Endodermal cell (in vitro differentiated cells): Measurements from ENCODE around the gene TNRC18. TPM values are rescaled to one million over a fixed set of nuclear protein-coding genes. Genes with fewer than 3 reads are reported as not detected.

Experiments
- DNase-seq: peaks from one replicate; pipeline ENCODE4 v3.0.0-alpha.2; 2017
- H3K27ac ChIP-seq: 2 replicates; pipeline ENCODE4 v1.5.1; 2013; ENCODE audit warnings: mild to moderate bottlenecking, low read depth, low read length, moderate library complexity
- H3K27me3 ChIP-seq: 2 replicates; pipeline ENCODE4 v1.6.1; 2013; ENCODE audit warnings: mild to moderate bottlenecking, low read length, moderate library complexity; ENCODE audit not compliant: insufficient read depth, control insufficient read depth, poor library complexity, severe bottlenecking
- H3K36me3 ChIP-seq: 2 replicates; pipeline ENCODE4 v1.7.0; 2013; ENCODE audit warnings: mild to moderate bottlenecking, low read length, moderate library complexity; ENCODE audit not compliant: control insufficient read depth, insufficient read depth
- H3K4me1 ChIP-seq: one replicate; pipeline ENCODE4 v1.7.0; 2013; ENCODE audit warnings: low read length; ENCODE audit not compliant: control insufficient read depth, insufficient read depth
- H3K4me3 ChIP-seq: 2 replicates; pipeline ENCODE4 v1.5.1; 2013; ENCODE audit warnings: mild to moderate bottlenecking, low read length, moderate library complexity
- H3K9ac ChIP-seq: 2 replicates; pipeline ENCODE4 v1.6.1; 2013; ENCODE audit warnings: mild to moderate bottlenecking, low read length, moderate library complexity; ENCODE audit not compliant: poor library complexity, severe bottlenecking; ENCODE audit errors: extremely low read depth
- H3K9me3 ChIP-seq: 2 replicates; pipeline ENCODE4 v1.6.1; 2013; ENCODE audit warnings: mild to moderate bottlenecking, low read length, moderate library complexity; ENCODE audit not compliant: control insufficient read depth
- H3K27ac Mint-ChIP-seq: 2 replicates; pipeline ENCODE4 v1.8.0; 2020; ENCODE audit warnings: mixed read lengths
- H3K27me3 Mint-ChIP-seq: 2 replicates; pipeline ENCODE4 v1.8.0; 2021; ENCODE audit warnings: mild to moderate bottlenecking, mixed read lengths; ENCODE audit not compliant: insufficient read depth
- H3K36me3 Mint-ChIP-seq: 2 replicates; pipeline ENCODE4 v1.8.0; 2020; ENCODE audit warnings: low read depth, mixed read lengths
- H3K4me1 Mint-ChIP-seq: 2 replicates; pipeline ENCODE4 v1.8.0; 2020; ENCODE audit warnings: mixed read lengths
- H3K4me3 Mint-ChIP-seq: 2 replicates; pipeline ENCODE4 v1.8.0; 2020; ENCODE audit warnings: mild to moderate bottlenecking, moderate library complexity, mixed read lengths
- H3K9me3 Mint-ChIP-seq: 2 replicates; pipeline ENCODE4 v1.8.0; 2020; ENCODE audit warnings: mild to moderate bottlenecking, mixed read lengths
- WGBS, 2 experiments: methylation state at CpG; one replicate each; pipeline versions ENCODE4 v1.1.5 to v1.1.7; 2013; ENCODE audit warnings: missing lambda C conversion rate in 2 of 2, mixed read lengths in 1 of 2; ENCODE audit not compliant: insufficient coverage in 1 of 2, insufficient read length in 1 of 2; 5-methylcytosine and 5-hydroxymethylcytosine counted together
- total RNA-seq, 2 donors: library from RNA; stranded (reverse); fragmentation: NEBNext Ultra II Directional in 1 of 2; extraction: Animal tissue kit (Norgen Biotek cat#: 25700) in 1 of 2; gene quantifications; 2 replicates in 1 of 2; 3 replicates in 1 of 2; pipeline ENCODE4 v1.2.1, GENCODE V29; 2021
- TF ChIP-seq, protein P1 (sequence below): fragments of 200-600 bp; sonication (generic); conservative IDR thresholded peaks from 2 replicates; pipeline ENCODE4 v1.5.0; 2021; ENCODE audit warnings: antibody characterized with exemption, mild to moderate bottlenecking

Gene TNRC18
- total RNA-seq, 2 donors from 2014 or later = 103 to 136 TPM

DNA sequence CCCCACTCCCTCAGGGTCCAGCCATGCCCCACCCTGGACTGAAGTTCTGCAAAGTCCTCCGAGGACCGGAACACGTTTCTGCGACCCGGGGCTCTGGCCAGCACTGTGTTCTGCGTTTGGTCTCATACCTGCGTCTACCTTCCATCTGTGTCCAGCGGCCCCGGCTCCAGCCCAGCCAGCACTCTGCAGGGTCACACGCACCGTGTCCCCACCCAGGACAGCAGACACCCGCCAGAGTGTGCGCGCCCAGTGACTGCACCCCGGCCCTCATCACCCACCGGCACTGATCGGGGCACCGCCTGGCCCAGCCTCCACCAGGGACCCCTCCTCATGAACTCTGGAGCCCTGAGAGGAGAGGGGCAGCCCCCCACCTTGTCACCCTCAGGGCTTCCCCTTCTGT lies 120.6 kb downstream of the TNRC18 start:
- Histone ChIP-seq H3K9me3 (no peaks in the 10 kb centered on the region), H3K27ac (peak overlapping the region; percentile 38), H3K27me3 (no peaks in the 10 kb centered on the region), H3K36me3 (peaks cover 13% of the 10 kb centered on the region), H3K4me1 (no peaks in the 10 kb centered on the region), H3K4me3 (no peak overlapping the region), H3K9ac (no peak overlapping the region)
- Mint-ChIP-seq H3K27ac (no peak overlapping the region), H3K27me3 (peaks cover 5% of the 10 kb centered on the region), H3K4me1 (no peaks in the 10 kb centered on the region), H3K36me3 (peaks cover 27% of the 10 kb centered on the region), H3K9me3 (no peaks in the 10 kb centered on the region), H3K4me3 (no peak overlapping the region)
- DNase-seq = no peak
- 85 to 94% methylated on average over 10 to 18 of the region's 18 CpGs for WGBS, 2 experiments
- TF ChIP-seq, protein P1, sequence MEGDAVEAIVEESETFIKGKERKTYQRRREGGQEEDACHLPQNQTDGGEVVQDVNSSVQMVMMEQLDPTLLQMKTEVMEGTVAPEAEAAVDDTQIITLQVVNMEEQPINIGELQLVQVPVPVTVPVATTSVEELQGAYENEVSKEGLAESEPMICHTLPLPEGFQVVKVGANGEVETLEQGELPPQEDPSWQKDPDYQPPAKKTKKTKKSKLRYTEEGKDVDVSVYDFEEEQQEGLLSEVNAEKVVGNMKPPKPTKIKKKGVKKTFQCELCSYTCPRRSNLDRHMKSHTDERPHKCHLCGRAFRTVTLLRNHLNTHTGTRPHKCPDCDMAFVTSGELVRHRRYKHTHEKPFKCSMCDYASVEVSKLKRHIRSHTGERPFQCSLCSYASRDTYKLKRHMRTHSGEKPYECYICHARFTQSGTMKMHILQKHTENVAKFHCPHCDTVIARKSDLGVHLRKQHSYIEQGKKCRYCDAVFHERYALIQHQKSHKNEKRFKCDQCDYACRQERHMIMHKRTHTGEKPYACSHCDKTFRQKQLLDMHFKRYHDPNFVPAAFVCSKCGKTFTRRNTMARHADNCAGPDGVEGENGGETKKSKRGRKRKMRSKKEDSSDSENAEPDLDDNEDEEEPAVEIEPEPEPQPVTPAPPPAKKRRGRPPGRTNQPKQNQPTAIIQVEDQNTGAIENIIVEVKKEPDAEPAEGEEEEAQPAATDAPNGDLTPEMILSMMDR = no peak

DNA sequence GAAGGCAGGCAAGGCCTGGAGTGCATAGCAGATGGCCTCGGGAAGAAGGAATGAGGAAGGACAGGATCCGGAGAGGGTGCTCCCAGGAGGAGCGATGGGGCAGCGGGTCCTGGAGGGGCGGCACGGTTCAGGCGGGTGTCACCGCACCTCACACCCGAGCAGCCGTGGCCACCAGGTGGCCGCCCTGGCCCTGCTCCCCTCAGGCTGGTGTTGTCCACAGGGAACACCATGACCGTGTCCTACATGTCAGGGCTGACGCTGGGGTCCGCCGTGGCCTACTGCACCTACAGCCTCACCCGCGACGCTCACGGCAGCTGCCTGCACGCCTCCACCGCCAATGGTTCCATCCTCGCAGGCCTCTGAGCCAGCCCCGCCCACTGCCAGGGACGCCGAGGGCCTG lies 121.1 kb downstream of the TNRC18 start:
- Histone ChIP-seq H3K27me3 (no peaks in the 10 kb centered on the region), H3K4me1 (no peaks in the 10 kb centered on the region), H3K36me3 (peaks cover 8% of the 10 kb centered on the region), H3K27ac (no peak overlapping the region), H3K9ac (no peak overlapping the region), H3K4me3 (no peak overlapping the region), H3K9me3 (no peaks in the 10 kb centered on the region)
- H3K36me3 Mint-ChIP-seq = peaks cover 24% of the 10 kb centered on the region
- no peak overlapping the region for H3K4me3 Mint-ChIP-seq
- TF ChIP-seq, protein P1 = peak; percentile 58
- WGBS, 2 experiments = 87 to 90% methylated on average over 14 to 25 of the region's 25 CpGs
- H3K27ac Mint-ChIP-seq = no peak overlapping the region
- no peaks in the 10 kb centered on the region for H3K4me1 Mint-ChIP-seq
- no peaks in the 10 kb centered on the region for H3K9me3 Mint-ChIP-seq
- no peak for DNase-seq
- peaks cover 7% of the 10 kb centered on the region for H3K27me3 Mint-ChIP-seq

DNA sequence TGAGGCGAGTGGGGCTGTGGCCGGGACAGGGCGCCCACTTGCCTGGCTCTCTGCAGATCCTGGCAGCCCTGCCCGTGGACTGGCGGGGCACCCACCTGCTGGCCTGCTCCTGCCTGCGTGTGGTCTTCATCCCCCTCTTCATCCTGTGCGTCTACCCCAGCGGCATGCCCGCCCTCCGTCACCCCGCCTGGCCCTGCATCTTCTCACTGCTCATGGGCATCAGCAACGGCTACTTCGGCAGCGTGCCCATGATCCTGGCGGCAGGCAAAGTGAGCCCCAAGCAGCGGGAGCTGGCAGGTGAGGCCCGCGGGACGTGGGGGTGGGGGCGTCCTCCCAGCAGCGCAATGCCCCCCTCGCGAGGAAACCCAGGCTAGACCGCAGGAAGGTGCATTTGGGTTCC lies 123.3 kb downstream of the TNRC18 start:
- H3K27me3 Mint-ChIP-seq = peaks cover 19% of the 10 kb centered on the region
- Histone ChIP-seq H3K36me3 (no peaks in the 10 kb centered on the region), H3K4me3 (no peak overlapping the region), H3K27me3 (peaks cover 6% of the 10 kb centered on the region), H3K4me1 (no peaks in the 10 kb centered on the region), H3K27ac (no peak overlapping the region), H3K9me3 (no peaks in the 10 kb centered on the region), H3K9ac (no peak overlapping the region)
- H3K36me3 Mint-ChIP-seq = peaks cover 15% of the 10 kb centered on the region
- H3K4me3 Mint-ChIP-seq = no peak overlapping the region
- 93 to 94% methylated on average over 13 to 24 of the region's 24 CpGs for WGBS, 2 experiments
- H3K4me1 Mint-ChIP-seq = peaks cover 7% of the 10 kb centered on the region
- no peaks in the 10 kb centered on the region for H3K9me3 Mint-ChIP-seq
- TF ChIP-seq, protein P1 = no peak
- no peak for DNase-seq
- H3K27ac Mint-ChIP-seq = no peak overlapping the region
